ENCODE measurements around the gene BSG.

DNA sequence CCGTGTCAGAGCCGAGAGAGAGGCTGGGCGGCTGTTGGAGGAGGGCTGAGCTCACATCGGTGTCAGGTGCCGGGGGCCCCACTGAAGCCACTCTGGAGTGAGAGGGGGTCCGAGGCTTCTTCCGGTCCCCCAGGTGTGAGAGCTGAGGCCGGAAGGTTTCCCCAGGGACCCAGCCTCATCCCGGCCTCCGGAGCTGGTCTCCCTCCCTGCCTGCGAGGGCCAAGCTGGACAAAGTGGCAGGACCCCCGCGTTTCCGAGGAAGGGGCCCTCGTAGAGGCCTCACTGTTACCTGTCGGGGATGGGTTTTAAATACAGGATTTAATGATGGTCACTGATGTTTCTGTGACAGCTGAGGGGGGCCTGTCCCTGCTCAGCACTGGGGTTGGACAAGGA, 23.9 kb downstream of the BSG start:
- TF ChIP-seq FOXP2 (optimal IDR thresholded peaks at IDR 0.05; ENCODE audit: control extremely low read depth, extremely low read length, insufficient read depth) (no peak), EZH2 (IDR thresholded peaks at IDR 0.05) (no peak)
